Hepatocyte (in vitro differentiated cells): Measurements from ENCODE around the gene PXDN. TPM values are rescaled to one million over a fixed set of nuclear protein-coding genes. Genes with fewer than 3 reads are reported as not detected.

Experiments used
- DNase-seq: peaks from one replicate; pipeline ENCODE4 v3.0.0-alpha.2; 2016; ENCODE audit warnings: low spot score
- H2AFZ ChIP-seq: fragments of 200-600 bp; sonication (generic); 2 replicates; pipeline ENCODE4 v1.6.0; 2016; ENCODE audit warnings: antibody characterized with exemption, mild to moderate bottlenecking
- H3K27ac ChIP-seq: fragments of 200-600 bp; sonication (generic); 2 replicates; pipeline ENCODE4 v1.5.1; 2016; ENCODE audit warnings: mild to moderate bottlenecking
- H3K27me3 ChIP-seq: fragments of 200-600 bp; sonication (generic); 2 replicates; pipeline ENCODE4 v1.6.1; 2016
- H3K36me3 ChIP-seq: fragments of 200-600 bp; sonication (generic); replicated peaks from 2 replicates; pipeline ENCODE4 v1.5.1; 2016; ENCODE audit warnings: low read depth; ENCODE audit not compliant: insufficient read depth
- H3K4me1 ChIP-seq: fragments of 200-600 bp; sonication (generic); 2 replicates; pipeline ENCODE4 v1.5.1; 2016; ENCODE audit warnings: mild to moderate bottlenecking, moderate library complexity; ENCODE audit not compliant: insufficient read depth
- H3K4me2 ChIP-seq: fragments of 200-600 bp; sonication (generic); 2 replicates; pipeline ENCODE4 v1.6.0; 2016
- H3K4me3 ChIP-seq: fragments of 200-600 bp; sonication (generic); 2 replicates; pipeline ENCODE4 v1.5.1; 2016; ENCODE audit warnings: mild to moderate bottlenecking
- H3K79me2 ChIP-seq: fragments of 200-600 bp; sonication (generic); 2 replicates; pipeline ENCODE4 v1.6.0; 2017; ENCODE audit warnings: mild to moderate bottlenecking
- H3K9me2 ChIP-seq: fragments of 200-600 bp; sonication (generic); replicated peaks from 2 replicates; pipeline ENCODE4 v1.6.0; 2017; ENCODE audit warnings: mild to moderate bottlenecking; ENCODE audit not compliant: insufficient read depth
- H3K9me3 ChIP-seq: fragments of 200-600 bp; sonication (generic); 2 replicates; pipeline ENCODE4 v1.5.1; 2016; ENCODE audit warnings: low read depth, mild to moderate bottlenecking
- H4K20me1 ChIP-seq: fragments of 200-600 bp; sonication (generic); 2 replicates; pipeline ENCODE4 v1.6.0; 2016; ENCODE audit warnings: mild to moderate bottlenecking; ENCODE audit not compliant: insufficient read depth, poor library complexity, severe bottlenecking
- EZH2 ChIP-seq: fragments of 200-600 bp; sonication (generic); IDR thresholded peaks from 2 replicates; pipeline ENCODE4 v1.6.1; 2016; ENCODE audit warnings: antibody characterized with exemption, mild to moderate bottlenecking, borderline replicate concordance
- EZH2phosphoT487 ChIP-seq: fragments of 200-600 bp; sonication (generic); IDR thresholded peaks from one replicate; pipeline ENCODE4 v1.6.1; 2018; ENCODE audit warnings: antibody characterized with exemption, mild to moderate bottlenecking, low read depth, moderate library complexity; ENCODE audit not compliant: unreplicated experiment, severe bottlenecking
- WGBS: methylation state at CpG from one replicate; pipeline ENCODE4 v1.1.6; 2016; ENCODE audit warnings: low lambda C conversion rate; ENCODE audit errors: missing lambda C conversion rate; 5-methylcytosine and 5-hydroxymethylcytosine counted together
- polyA plus RNA-seq: library from polyadenylated mRNA; unstranded; fragments of >200 nt; fragmentation: Nextera tagmentation; extraction: Ambion mirVana; gene quantifications from 2 replicates; pipeline ENCODE4 v1.2.1, GENCODE V29; 2016
- total RNA-seq: library from RNA; depleted of rRNA; stranded (reverse); fragments of >200 nt; gene quantifications from 2 replicates; pipeline ENCODE4 v1.2.3, GENCODE V29; 2014
- TF ChIP-seq, protein P1 (sequence below): fragments of 200-600 bp; sonication (generic); IDR thresholded peaks from 2 replicates; pipeline ENCODE4 v1.5.1; 2016; ENCODE audit warnings: antibody characterized with exemption, mild to moderate bottlenecking; ENCODE audit not compliant: poor library complexity

The PXDN gene
- total and polyA plus RNA-seq, 2 experiments from 2014 or later = 107 to 118 TPM

DNA sequence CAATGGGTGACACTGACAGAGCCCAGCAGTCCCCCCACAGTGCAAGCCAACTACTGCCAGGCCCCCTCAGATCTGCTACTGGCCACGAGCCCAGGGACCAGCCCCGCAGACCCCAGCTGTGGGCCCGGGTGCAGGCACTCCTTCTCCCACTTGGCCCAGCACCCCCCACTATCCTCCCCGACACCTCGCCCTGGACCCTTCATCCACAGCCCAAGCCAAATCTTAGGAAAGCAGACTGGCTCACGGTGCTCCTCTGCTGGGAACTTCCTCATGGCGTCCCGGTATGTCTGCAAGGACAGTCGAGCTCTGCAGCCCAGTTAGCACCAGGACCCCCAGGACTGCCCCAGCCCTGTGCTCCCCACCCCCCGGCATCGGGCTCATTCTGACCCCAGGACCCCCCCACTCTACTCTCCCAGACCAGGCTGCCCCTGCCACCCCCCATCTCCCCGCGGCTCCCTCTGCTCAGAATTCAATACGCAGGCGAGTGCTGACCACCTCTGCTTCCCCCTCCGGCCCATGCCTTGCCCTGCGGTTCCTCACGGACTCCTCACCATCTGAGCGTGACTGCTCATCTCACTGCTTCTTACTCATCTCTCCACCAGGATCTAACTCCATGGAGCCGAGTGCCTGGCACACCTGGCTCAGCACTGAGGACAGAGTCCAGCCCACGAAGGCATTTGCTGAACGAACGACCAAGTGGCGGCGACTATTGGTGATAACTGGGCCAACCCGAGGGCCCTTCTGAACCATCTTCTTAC, 85.7 kb downstream of the PXDN start:
- Histone ChIP-seq H3K79me2 (no peaks in the 10 kb centered on the region), H3K4me3 (no peak overlapping the region), H3K9me3 (no peaks in the 10 kb centered on the region), H3K4me2 (no peak overlapping the region), H4K20me1 (no peaks in the 10 kb centered on the region), H2AFZ (no peak overlapping the region), H3K27me3 (no peaks in the 10 kb centered on the region), H3K27ac (no peak overlapping the region), H3K9me2 (no peaks in the 10 kb centered on the region), H3K36me3 (no peaks in the 10 kb centered on the region), H3K4me1 (no peaks in the 10 kb centered on the region)
- WGBS = 93% methylated on average over 19 of the region's 26 CpGs
- TF ChIP-seq EZH2 (no peak), EZH2phosphoT487 (no peak)
- TF ChIP-seq, protein P1, sequence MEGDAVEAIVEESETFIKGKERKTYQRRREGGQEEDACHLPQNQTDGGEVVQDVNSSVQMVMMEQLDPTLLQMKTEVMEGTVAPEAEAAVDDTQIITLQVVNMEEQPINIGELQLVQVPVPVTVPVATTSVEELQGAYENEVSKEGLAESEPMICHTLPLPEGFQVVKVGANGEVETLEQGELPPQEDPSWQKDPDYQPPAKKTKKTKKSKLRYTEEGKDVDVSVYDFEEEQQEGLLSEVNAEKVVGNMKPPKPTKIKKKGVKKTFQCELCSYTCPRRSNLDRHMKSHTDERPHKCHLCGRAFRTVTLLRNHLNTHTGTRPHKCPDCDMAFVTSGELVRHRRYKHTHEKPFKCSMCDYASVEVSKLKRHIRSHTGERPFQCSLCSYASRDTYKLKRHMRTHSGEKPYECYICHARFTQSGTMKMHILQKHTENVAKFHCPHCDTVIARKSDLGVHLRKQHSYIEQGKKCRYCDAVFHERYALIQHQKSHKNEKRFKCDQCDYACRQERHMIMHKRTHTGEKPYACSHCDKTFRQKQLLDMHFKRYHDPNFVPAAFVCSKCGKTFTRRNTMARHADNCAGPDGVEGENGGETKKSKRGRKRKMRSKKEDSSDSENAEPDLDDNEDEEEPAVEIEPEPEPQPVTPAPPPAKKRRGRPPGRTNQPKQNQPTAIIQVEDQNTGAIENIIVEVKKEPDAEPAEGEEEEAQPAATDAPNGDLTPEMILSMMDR = no peak
- no peak for DNase-seq

GRCh38 chr2:1656961-1657841, 87.1 kb downstream of the PXDN start:
- H3K4me1 ChIP-seq = no peaks in the 10 kb centered on the region
- H3K9me2 ChIP-seq = no peaks in the 10 kb centered on the region
- H2AFZ ChIP-seq = no peak overlapping the region
- WGBS = 63% methylated on average over 7 of the region's 7 CpGs
- no peak for DNase-seq
- no peak overlapping the region for H3K4me2 ChIP-seq
- no peaks in the 10 kb centered on the region for H4K20me1 ChIP-seq
- H3K27ac ChIP-seq = no peak overlapping the region
- no peak overlapping the region for H3K4me3 ChIP-seq
- no peaks in the 10 kb centered on the region for H3K9me3 ChIP-seq
- no peaks in the 10 kb centered on the region for H3K27me3 ChIP-seq
- TF ChIP-seq, protein P1 = no peak
- no peak for TF ChIP-seq EZH2
- TF ChIP-seq EZH2phosphoT487 = no peak
- no peaks in the 10 kb centered on the region for H3K36me3 ChIP-seq
- H3K79me2 ChIP-seq = no peaks in the 10 kb centered on the region

DNA sequence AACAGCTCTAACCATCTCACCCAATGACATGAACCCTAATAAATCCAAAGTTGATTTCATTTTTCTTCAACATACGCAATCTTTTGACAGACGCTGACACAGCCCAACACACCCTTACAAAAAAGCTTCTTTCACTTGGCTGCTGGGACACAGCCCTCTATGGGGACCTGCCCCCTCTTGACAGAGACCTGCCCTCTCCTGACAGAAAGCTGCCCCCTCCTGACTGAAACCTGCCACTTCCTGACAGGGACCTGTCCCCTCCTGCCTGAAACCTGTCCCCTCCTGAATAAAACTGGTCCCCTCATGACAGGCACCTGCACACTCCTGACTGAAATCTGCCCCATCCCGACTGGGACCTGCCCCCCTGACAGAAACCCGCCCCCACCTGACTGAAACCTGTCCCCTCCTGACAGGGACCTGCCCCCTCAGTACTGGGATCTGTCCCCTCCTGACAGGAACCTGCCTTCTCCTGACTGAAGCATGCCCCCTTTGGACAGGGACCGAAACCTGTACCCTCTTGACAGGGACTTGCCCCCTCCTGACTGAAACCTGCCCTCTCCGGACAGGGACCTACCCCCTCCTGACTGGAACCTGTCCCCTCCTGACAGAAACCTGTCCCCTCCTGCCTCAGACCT, 87.9 kb downstream of the PXDN start:
- Histone ChIP-seq H3K4me3 (no peak overlapping the region), H3K9me3 (no peaks in the 10 kb centered on the region), H3K4me1 (no peaks in the 10 kb centered on the region), H3K79me2 (no peaks in the 10 kb centered on the region), H3K27ac (no peak overlapping the region), H3K36me3 (no peaks in the 10 kb centered on the region), H3K9me2 (no peaks in the 10 kb centered on the region), H3K4me2 (no peak overlapping the region), H3K27me3 (no peaks in the 10 kb centered on the region), H4K20me1 (no peaks in the 10 kb centered on the region), H2AFZ (no peak overlapping the region)
- TF ChIP-seq, protein P1 = no peak
- TF ChIP-seq EZH2phosphoT487 = no peak
- no peak for TF ChIP-seq EZH2
- 89% methylated on average over 6 of the region's 6 CpGs for WGBS
- DNase-seq = no peak
